Adrenal gland (tissue), 5 donors: Measurements from ENCODE around the gene PDZD7.

Experiments used
- POLR2A ChIP-seq, 2 donors: fragments of 450-650 bp; IDR thresholded peaks; one replicate each; pipeline ENCODE4 v1.6.1; 2017; ENCODE audit warnings: antibody characterized with exemption in 2 of 2, mild to moderate bottlenecking in 2 of 2, moderate library complexity in 1 of 2
- TF ChIP-seq, protein P1 (sequence below), 6 experiments: fragments of 450-650 bp in 4 of 6; fragments of 200-600 bp in 2 of 6; sonication (generic) in 1 of 6; IDR thresholded peaks; 1 replicate in 5 of 6; 2 replicates in 1 of 6; pipeline versions ENCODE4 v1.5.1 to v1.8.0; 2016 to 2021; ENCODE audit warnings: antibody characterized with exemption in 6 of 6, mild to moderate bottlenecking in 2 of 6, moderate library complexity in 1 of 6
- donor health status: DM: no; HTN: no; CAD: no.

GRCh38 chr10:101020427-101021075 is 10.4 kb downstream of the PDZD7 start:
- TF ChIP-seq, protein P1, sequence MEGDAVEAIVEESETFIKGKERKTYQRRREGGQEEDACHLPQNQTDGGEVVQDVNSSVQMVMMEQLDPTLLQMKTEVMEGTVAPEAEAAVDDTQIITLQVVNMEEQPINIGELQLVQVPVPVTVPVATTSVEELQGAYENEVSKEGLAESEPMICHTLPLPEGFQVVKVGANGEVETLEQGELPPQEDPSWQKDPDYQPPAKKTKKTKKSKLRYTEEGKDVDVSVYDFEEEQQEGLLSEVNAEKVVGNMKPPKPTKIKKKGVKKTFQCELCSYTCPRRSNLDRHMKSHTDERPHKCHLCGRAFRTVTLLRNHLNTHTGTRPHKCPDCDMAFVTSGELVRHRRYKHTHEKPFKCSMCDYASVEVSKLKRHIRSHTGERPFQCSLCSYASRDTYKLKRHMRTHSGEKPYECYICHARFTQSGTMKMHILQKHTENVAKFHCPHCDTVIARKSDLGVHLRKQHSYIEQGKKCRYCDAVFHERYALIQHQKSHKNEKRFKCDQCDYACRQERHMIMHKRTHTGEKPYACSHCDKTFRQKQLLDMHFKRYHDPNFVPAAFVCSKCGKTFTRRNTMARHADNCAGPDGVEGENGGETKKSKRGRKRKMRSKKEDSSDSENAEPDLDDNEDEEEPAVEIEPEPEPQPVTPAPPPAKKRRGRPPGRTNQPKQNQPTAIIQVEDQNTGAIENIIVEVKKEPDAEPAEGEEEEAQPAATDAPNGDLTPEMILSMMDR (IDR thresholded peaks at IDR 0.05), result no peak
- no peak for TF ChIP-seq POLR2A (IDR thresholded peaks at IDR 0.05)
